ENCODE data around the gene CCDC178.

DNA sequence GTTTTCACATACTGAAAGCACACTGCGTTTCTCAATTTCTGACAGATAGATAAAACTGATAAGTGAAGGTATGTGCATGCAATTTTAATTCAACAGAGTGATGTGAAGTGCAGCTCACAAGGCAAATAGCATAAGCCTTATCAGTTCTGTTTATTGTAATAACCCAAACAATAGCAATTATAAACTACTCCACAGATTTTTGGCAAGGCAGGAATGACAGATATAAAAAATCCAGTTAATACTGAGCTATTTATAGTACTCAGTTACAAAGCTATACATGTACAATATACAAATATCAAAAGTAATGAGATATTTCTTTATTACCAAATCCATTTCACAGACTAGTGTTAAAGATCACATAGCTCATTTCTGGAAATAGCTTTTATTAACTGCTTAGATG is 456.8 kb downstream of the CCDC178 start:
- TF ChIP-seq POLR2A (IDR thresholded peaks at IDR 0.05) = no peak
- TF ChIP-seq, protein P1, sequence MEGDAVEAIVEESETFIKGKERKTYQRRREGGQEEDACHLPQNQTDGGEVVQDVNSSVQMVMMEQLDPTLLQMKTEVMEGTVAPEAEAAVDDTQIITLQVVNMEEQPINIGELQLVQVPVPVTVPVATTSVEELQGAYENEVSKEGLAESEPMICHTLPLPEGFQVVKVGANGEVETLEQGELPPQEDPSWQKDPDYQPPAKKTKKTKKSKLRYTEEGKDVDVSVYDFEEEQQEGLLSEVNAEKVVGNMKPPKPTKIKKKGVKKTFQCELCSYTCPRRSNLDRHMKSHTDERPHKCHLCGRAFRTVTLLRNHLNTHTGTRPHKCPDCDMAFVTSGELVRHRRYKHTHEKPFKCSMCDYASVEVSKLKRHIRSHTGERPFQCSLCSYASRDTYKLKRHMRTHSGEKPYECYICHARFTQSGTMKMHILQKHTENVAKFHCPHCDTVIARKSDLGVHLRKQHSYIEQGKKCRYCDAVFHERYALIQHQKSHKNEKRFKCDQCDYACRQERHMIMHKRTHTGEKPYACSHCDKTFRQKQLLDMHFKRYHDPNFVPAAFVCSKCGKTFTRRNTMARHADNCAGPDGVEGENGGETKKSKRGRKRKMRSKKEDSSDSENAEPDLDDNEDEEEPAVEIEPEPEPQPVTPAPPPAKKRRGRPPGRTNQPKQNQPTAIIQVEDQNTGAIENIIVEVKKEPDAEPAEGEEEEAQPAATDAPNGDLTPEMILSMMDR (IDR thresholded peaks at IDR 0.05) = no peak
- TF ChIP-seq POLR2AphosphoS5 (IDR thresholded peaks at IDR 0.05) = no peak

Measured in prostate gland (tissue), 2 donors.